HG03575 (cell line): ENCODE measurements around the gene CEBPZOS.
"Not testable (repeated sequence)": the region's sequence is repeated elsewhere in the genome, so short reads cannot be mapped to it uniquely, and the experiment has no call there.

Experiments used
- ATAC-seq: cut with Tn5 transposase; IDR thresholded peaks from one replicate; pipeline ENCODE4 v1.9.1; 2021; ENCODE audit not compliant: unreplicated experiment, insufficient number of reproducible peaks, low FRiP score; ENCODE audit errors: extremely low read depth

Gene CEBPZOS

DNA sequence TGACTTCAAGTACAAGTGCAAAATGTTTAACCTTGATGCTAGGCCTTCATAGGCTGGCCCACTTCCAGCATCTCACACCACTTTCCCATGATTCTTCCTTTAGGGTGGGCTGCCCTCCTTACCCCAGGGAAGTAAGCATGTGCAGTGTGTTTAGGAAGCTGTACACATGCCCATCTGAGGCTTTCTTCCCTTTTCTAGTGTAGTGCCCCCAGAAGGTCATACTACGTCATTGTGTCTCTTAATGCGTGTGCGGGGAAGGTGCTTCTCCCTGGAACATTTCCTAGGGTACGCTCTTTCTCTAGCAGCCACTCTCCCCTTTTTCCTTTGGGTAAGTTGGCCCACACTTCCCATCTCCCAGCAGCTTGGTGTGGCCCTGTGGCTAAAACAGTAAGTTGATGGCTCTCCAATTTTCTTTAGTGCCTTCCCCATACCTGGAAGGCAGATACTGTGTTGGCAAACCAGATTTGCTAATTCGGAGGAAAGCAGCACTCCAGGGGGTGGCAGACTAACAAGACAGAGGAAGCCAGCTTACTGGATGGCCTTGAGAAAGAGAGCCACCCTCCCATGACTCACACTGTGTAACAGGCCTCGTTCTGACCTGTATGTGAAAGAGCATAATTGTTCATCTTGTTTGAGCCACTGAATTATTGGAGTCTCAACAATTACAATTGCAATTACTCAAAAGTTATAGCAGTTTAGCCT is 6.7 kb upstream of the CEBPZOS start:
- ATAC-seq, result no peak

DNA sequence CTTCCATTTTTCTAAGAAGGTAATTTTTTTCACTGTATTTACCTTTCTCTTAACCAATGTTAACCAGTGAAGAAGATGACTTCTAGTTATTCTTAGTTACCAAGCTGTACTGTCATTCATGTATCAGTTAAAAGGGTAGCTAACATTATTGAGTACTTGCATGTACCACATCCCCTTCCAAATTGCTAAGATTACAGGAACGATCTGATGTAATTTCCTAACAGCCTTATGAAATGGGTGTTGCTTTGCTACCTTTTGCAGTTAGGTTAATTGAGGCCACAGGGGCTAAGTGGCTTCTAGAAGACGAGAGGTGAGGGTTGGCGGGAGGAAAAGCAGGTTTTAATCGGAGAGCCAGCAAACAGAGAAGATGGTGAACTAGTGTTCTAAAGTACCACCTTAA is 6.0 kb upstream of the CEBPZOS start:
- ATAC-seq, result no peak

GRCh38 chr2:37191253-37191652 is 5.0 kb upstream of the CEBPZOS start:
- no peak for ATAC-seq

GRCh38 chr2:37191747-37192146 is 4.5 kb upstream of the CEBPZOS start:
- ATAC-seq, result no peak

DNA sequence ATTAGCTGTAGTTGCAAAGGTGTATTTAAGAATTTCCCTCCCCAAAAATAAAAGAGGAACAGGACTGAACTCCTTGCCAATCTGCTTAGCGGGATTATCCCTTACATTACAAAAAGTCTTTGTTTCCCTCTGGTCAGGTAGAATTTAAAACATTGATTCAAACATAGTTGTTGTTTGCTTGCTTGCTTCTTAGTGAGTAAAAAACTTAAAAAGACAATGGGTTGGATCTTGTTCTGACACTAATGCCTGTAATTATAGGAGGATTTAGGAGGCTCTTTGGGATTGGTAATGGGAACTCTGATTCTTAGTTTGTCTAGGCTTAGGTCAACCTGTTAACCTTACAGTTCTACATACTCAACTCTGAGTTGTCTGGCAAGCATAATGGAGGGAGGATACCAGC is 3.7 kb upstream of the CEBPZOS start:
- ATAC-seq, result no peak

GRCh38 chr2:37195862-37196319 is 405 bp upstream of the CEBPZOS start:
- not testable (repeated sequence) for ATAC-seq

GRCh38 chr2:37198681-37199065 is 2.4 kb downstream of the CEBPZOS start:
- ATAC-seq, result no peak

GRCh38 chr2:37201208-37201607 is 4.9 kb downstream of the CEBPZOS start:
- ATAC-seq, result no peak

DNA sequence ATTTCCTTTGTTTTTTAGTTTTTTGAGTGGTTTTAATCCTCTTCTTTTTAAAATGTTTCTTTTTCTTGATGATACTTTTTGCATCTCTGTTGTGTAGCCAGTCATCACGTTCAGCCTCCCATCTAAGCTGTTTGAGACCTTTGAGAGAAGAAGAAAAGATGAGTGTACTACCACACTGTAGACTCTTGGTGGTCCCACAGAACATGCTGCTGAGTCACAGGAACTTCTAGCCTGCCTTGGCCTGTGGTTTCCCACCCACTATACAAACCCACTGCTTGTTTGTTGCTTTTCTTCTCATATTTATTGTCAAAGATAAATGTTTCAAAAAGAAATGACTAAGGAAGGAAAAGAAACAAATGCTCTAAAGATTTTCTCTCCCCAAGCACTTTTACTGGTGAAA is 5.5 kb downstream of the CEBPZOS start:
- ATAC-seq, result no peak

GRCh38 chr2:37203708-37204107 is 7.4 kb downstream of the CEBPZOS start:
- ATAC-seq, result no peak

- not testable (repeated sequence) for ATAC-seq
Observed at GRCh38 chr2:37205071-37205661, 8.9 kb downstream of the CEBPZOS start.

GRCh38 chr2:37205689-37206341 is 9.5 kb downstream of the CEBPZOS start:
- ATAC-seq, result no peak

DNA sequence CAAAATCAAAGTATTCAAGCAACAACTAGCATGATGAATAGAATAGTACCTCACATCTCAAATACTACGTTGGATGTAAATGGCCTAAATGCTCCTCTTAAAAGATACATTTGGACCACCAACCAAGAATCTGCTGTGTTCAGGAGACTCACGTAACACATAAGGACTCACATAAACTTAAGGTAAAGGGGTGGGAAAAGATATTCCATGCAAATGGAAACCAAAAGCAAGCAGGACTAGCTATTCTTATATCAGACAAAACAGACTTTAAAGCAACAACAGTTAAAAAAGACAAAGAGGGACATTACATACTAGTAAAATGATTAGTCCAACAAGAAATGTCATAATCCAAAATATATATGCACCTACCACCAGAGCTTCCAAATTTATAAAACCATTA is 10.5 kb downstream of the CEBPZOS start:
- ATAC-seq, result not testable (repeated sequence)

GRCh38 chr2:37211212-37211611 is 14.9 kb downstream of the CEBPZOS start:
- ATAC-seq, result no peak

- ATAC-seq, result no peak
Observed at GRCh38 chr2:37211939-37212338, 15.6 kb downstream of the CEBPZOS start.

DNA sequence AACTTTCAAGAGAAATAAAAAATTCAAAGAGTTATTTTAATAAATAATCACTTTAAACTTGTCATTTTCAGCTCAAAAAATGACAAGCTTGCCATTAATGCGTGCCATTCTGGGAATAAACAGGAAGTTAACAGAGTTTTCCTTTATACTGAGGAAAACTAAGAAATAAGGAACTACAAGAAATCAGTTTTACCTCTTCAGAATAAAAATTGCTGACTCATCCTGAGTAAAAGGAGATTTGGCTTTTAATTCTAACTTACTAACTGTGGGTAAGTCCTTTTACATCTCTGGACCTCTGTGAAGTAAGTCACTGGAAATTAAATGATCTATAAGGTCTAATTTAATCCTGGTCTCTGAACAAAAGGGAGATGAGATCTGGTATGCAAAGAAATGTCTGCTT is 19.0 kb downstream of the CEBPZOS start:
- ATAC-seq, result no peak

- no peak for ATAC-seq
Observed at GRCh38 chr2:37219046-37219445, 22.8 kb downstream of the CEBPZOS start.

DNA sequence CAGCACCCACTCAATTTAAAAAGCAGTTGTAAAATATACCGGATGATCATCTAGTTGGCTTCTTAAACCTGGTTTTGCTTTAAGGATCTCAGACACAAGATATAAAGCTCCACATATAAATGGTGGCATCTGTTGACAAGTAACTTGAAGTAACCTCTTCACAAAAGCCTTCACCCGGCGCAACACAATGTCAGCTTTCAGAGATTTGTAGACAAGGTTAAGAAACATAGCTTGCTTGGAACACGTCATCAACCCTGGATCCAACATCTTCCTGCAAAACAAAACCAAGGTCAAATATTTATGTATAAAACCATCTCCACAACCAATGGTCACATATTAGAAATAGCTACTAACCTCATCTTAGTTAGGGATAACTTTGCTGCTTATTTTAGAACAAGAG is 26.8 kb downstream of the CEBPZOS start:
- no peak for ATAC-seq

GRCh38 chr2:37224063-37224462 is 27.8 kb downstream of the CEBPZOS start:
- ATAC-seq, result no peak

GRCh38 chr2:37225129-37225528 is 28.8 kb downstream of the CEBPZOS start:
- not testable (repeated sequence) for ATAC-seq
